GM21786 (cell line): ENCODE data around the gene DPP3.
A peak's percentile ranks its signal among the peaks of the same experiment; 100 is the strongest.
"Not testable (repeated sequence)": the region's sequence is repeated elsewhere in the genome, so short reads cannot be mapped to it uniquely, and the experiment has no call there.

ENCODE experiments used
- ATAC-seq: cut with Tn5 transposase; IDR thresholded peaks from one replicate; pipeline ENCODE4 v1.9.1; 2021; ENCODE audit not compliant: unreplicated experiment

The DPP3 gene, protein sequence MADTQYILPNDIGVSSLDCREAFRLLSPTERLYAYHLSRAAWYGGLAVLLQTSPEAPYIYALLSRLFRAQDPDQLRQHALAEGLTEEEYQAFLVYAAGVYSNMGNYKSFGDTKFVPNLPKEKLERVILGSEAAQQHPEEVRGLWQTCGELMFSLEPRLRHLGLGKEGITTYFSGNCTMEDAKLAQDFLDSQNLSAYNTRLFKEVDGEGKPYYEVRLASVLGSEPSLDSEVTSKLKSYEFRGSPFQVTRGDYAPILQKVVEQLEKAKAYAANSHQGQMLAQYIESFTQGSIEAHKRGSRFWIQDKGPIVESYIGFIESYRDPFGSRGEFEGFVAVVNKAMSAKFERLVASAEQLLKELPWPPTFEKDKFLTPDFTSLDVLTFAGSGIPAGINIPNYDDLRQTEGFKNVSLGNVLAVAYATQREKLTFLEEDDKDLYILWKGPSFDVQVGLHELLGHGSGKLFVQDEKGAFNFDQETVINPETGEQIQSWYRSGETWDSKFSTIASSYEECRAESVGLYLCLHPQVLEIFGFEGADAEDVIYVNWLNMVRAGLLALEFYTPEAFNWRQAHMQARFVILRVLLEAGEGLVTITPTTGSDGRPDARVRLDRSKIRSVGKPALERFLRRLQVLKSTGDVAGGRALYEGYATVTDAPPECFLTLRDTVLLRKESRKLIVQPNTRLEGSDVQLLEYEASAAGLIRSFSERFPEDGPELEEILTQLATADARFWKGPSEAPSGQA

GRCh38 chr11:66480117-66480938, at the start of gene DPP3:
TSS of gene DPP3 (plus strand) at chr11:66480434. CDS start at chr11:66482201, 1,767 bp downstream.
- ATAC-seq: peak; percentile 83

DNA sequence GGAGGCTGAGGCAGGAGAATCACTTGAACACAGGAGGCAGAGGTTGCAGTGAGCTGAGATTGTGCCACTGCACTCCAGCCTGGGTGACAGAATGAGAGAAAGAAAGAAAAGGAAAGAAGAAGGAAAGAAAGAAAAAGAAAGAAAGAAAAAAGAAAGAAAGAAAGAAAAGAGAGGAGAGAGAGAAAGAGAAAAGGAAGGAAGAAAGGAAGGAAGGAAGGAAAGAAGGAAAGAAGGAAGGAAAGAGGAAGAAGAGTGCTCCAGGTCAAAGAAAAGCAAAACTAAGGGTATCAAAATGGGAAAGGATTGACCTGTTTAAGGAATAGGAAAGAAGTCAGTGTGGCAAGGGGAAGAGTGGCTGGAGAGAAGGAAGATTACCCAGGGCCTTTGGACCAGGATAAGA, 48.9 kb upstream of the DPP3 start:
- ATAC-seq: not testable (repeated sequence)

- ATAC-seq: not testable (repeated sequence)
Measured at GRCh38 chr11:66431871-66432329, 48.3 kb upstream of the DPP3 start.

- no peak for ATAC-seq
Measured at GRCh38 chr11:66432597-66432996, 47.6 kb upstream of the DPP3 start.

- ATAC-seq: no peak
Measured at GRCh38 chr11:66437979-66438503, 42.2 kb upstream of the DPP3 start.

GRCh38 chr11:66438504-66439466, 41.4 kb upstream of the DPP3 start, which contains the start of gene MRPL11:
TSS of gene MRPL11 (minus strand) at chr11:66438848. CDS start at chr11:66438754, 94 bp downstream.
- ATAC-seq: peak; percentile 95

DNA sequence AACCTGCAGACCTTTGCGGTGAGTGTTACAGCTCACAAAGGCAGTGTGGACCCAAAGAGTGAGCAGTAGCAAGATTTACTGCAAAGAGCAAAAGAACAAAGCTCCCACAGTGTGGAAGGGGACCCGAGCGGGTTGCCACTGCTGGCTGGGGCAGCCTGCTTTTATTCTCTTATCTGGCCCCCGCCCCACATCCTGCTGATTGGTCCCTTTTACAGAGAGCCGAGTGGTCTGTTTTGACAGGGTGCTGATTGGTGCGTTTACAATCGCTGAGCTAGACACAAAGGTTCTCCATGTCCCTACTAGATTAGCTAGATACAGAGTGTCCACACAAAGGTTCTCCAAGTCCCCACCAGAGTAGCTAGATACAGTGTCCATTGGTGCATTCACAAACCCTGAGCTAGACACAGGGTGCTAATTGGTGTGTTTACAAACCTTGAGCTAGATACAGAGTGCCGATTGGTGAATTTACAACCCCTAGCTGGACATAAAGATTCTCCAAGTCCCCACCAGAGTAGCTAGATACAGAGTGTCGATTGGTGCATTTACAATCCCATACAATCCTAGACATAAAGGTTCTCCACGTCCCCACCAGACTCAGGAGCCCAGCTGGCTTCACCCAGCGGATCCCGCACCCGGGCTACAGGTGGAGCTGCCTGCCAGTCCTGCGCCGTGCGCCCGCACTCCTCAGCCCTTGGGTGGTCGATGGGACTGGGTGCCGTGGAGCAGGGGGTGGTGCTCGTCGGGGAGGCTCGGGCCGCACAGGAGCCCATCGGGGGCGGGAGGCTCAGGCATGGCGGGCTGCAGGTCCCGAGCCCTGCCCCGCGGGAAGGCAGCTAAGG, 39.9 kb upstream of the DPP3 start:
- ATAC-seq: not testable (repeated sequence)

- not testable (repeated sequence) for ATAC-seq
Measured at GRCh38 chr11:66440940-66441282, 39.3 kb upstream of the DPP3 start.

DNA sequence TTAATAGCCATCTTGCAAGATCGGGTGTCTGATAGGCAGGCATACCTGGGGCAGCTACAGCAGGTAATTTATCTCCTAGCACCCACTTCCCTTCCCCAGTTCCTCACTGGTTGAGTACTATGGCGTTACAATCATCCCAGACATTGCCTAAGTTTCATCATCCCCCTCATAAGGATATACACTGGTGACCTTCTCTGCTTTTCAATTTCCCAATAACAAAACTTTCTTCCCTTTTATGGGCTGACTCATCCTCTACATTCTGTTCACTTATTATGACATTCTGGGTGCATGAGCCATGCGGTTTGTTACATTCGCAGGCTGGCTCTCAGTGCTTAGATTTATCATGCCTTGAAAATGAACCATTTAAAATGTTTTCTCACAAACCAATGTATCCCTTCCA, 36.6 kb upstream of the DPP3 start:
- no peak for ATAC-seq

- ATAC-seq: no peak
Measured at GRCh38 chr11:66447012-66447411, 33.2 kb upstream of the DPP3 start.

DNA sequence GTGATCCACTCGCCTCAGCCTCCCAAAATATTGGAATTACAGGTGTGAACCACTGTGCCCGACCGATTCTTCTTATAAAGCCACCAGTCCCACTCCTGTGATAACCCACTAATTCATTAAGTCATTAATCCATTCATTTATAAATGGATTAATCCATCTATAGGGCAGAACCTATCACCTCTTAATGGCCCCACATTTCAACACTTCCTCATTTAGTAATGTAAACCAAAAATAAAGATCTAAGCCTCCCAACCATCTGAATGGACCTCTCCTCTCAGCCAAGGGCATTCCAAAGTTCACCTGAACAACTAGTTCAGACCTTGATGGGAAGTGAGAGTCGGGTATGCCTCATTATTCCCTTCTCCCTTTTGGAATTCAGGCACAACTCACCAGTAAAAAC, 31.7 kb upstream of the DPP3 start:
- no peak for ATAC-seq

GRCh38 chr11:66450560-66450959, 29.7 kb upstream of the DPP3 start:
- ATAC-seq: no peak

DNA sequence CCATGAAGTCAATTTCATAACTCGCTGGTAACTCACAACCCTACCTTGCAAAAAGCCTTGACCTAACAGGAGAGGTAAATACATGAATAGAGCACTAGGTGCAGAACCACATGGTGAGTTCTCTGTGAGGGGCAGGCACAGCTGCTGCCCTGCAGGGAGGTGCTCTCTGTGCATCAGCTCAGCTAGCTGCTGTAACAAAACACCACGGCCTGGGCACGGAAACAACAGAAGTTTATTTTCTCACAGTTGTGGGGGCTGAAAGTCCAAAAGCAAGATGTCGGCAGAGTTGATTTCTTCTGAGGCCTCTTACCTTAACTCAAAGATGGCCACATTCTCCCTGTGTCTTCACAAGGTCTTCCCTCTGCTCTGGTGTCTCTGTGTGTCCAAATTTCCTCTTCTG, 28.6 kb upstream of the DPP3 start:
- no peak for ATAC-seq

DNA sequence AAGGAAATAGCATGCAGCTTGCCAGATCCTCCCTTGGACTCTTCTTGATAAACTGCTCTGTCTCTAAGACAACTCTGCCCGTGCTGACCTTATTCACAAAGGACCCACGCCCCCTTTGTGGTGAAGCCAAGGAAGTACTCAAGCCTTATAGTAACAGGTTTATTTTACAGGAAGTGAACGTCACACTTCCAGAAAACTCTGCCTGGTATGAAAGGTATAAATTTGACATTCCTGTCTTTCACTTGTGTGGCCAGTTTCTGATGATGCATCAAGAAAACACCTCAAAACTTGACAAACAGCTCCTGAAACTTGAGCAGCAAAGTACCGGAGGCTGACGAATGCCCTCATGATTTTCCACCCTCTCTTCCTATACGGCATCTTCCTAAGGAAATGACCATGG, 26.0 kb upstream of the DPP3 start:
- ATAC-seq: no peak

DNA sequence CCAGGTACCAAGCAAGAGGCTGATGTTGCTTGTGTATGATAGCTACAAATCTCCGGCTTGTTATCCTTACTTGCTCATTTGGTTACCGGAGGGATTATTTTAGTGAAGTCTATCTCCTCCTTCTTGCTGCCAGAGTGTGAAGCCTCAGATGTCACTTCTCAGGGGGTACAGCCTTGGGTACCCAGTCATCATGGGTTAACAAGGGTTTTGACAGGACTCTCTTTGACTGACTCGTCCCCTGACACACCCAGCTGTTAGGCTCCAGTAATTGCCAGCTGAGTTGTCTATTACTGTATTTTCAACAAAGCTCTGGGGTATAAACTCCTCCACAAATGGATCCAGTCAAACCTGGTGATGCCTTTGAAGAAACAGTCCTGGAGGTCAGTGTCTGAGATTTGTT, 25.4 kb upstream of the DPP3 start:
- ATAC-seq: no peak

DNA sequence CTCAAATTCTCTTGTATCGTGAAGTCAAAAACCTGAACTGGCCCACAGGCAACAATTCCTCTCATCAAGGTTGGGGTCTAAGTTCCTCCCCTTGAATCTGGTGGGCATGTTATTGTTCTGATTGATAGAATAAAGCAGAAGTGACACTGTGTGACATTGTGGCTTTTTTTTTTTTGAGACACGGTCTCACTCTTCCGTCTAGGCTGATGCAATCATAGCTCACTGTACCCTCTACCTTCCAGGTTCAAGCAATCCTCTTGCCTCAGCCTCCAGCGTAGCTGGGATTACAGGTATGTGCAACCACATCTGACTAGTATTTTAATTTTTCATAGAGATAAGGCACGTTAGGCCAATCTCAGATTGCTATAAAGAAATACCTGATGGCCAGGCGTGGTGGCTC, 22.4 kb upstream of the DPP3 start:
- no peak for ATAC-seq

- no peak for ATAC-seq
Measured at GRCh38 chr11:66459138-66459778, 21.0 kb upstream of the DPP3 start.

DNA sequence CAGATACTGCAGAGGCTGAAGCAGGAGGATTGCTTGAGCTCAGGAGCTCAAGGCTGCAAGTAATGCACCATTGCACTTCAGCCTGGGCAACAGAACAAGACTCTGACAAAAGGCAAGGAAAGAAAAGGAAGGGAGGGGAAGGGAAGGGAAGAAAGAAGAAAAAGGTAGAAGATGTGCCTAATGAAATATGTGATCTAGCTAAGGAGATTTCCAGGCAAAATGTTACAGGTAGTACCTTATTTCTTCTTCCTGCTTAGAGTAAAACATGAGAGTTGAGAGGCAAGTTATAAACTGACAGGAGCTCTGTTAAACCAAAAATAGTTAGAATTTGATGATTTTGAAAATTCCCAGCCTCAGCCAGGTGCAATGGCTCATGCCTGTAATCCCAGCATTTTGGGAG, 18.2 kb upstream of the DPP3 start:
- ATAC-seq: no peak

DNA sequence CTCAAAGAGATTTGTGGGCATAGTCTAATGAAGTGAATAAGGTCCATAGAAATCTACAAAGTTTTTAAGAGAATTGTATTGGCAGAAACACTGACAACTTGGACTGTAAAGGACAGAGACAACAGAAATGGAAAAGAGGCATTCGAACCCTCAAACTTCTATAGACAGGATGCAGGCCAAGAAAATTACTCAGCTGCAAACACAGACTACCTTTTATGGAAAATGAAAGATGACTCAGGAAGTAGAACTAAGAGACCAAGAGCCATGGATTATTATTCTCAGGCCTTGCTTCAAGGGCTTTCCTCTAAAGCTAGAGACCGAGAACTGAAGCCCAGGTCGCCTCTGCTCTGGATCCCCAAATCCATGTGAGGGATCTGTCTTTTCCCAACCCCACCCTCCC, 17.3 kb upstream of the DPP3 start:
- no peak for ATAC-seq
